ENCODE results near the gene SLC6A2.
"Not testable (repeated sequence)": the region's sequence is repeated elsewhere in the genome, so short reads cannot be mapped to it uniquely, and the experiment has no call there.

SLC6A2 gene

DNA sequence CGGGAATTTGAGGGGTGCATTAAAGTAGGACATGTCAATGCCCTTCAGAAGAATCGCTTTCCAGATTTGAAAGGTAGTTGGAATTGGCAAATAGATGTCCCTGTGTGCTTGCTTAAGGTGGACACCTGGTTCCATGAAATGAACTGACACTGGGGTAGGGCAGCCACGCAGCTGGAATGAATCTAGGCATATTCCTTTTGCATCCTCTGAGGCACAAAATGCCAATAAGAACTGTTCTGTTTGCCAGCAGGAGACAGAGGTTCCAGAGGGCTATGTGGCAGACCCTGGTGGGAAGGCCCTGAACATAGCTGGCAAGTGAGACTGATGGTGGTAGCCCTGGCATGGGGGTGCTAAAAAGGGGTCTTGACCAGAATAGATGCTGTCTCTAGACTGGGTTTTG lies 61.5 kb downstream of the SLC6A2 start:
- no peak for DNase-seq

DNA sequence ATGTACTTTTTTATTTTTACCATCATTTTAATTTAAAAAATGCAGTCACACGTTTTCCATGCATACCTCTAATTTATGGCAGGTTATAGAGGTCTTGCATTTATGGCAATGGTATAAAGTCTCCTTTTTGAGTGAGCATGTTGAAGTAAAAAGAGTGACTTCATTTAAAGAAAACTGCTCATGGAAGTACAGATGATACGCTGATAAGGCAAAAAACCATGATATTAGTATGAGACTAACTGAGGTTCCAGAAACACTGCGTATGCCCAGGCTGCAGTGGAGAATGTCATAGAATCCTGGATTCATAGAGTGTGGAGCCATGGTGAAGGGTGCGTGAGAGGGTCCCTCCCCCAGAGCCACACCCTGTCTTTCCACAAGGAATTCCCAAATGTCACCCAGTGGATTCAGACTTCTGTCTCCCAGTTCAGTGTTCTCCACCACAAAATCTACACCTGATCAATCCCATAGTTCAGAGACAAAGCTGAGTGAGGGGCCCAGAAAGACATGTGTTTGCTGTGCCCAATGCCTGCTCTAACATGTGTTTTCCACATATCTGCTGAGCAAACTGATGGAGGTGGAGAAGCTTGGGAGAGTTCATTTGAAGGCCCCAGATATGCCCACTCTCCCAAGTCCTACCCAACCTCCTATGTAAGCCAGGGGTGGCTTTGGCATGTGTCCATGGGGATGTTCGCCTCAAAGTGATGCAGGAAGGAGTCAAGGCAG lies 69.4 kb downstream of the SLC6A2 start:
- no peak for DNase-seq

DNA sequence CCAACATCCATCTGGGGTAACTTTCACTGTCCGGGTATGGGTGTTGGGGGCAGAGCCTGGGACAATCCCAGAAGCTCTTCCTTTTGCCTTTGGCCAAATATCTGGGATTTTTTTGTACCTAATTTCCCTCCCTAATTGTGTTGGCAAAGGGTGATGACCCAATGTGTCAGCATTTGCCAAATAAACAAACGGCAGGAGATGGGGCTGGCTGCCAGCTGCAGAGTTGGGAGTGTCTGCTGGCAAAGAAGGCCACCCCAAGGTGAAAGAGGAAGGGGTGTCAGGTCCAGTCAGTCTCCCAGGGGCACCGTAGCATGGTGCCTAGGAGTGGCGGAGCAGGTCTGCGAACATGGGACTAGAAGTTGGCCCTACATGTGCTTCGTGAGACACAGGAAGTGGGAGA lies 73.0 kb downstream of the SLC6A2 start:
- DNase-seq, result no peak

DNA sequence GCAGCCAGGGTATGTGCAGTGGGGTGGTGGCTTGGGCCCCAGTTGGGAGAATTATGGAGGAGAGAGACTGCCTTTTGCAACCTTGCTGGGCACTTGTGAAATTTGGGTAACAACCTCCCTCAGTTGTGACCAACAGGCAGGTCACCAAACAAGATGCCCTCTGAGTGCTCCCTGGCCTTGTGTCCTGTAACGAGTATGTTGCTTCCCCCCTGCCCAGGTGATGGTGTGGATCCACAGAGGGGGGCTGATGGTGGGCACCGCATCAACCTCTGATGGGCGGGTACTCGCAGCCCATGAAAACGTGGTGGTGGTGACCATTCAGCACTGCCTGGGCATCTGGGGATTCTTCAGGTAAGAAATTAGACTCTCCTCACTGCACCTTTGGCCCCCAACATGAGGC lies 74.3 kb downstream of the SLC6A2 start:
- DNase-seq, result no peak

DNA sequence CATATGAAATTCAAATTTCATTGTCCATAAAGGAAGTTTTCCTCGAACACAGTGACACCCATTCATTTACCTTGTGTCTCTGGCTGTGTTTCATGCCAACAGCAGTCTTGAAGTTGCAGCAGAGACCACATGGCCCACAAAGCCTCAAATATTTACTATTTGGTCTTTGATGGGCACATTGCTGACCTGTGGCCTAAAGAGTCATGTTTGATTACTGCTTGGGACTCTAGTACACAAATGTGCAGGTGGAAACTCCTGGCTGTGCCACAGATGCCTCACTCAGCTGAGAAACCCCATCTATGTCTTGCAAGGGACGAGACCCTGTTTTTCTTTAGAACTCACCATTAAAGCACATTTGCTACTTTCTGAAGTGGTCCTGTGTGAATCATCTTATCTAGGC lies 76.7 kb downstream of the SLC6A2 start:
- DNase-seq, result no peak

DNA sequence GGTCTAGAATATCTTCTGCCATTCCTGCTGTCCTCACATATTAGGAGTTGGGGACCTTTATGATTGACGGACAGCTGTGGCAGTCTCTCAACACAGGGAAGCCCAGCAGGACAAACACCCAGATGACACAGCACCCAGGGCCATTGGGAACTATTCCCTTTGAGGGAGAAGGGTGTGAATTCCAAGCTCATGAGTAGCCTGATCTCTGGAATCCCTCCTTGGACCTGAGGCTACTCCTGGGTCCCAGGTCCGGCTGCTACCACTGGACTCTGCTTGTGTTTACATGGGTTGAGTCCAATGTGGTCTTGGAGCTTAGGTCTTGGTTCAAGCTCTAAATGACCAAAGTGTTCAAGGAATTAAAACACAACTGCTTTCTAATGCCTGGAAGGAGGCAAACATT lies 78.9 kb downstream of the SLC6A2 start:
- DNase-seq, result no peak

DNA sequence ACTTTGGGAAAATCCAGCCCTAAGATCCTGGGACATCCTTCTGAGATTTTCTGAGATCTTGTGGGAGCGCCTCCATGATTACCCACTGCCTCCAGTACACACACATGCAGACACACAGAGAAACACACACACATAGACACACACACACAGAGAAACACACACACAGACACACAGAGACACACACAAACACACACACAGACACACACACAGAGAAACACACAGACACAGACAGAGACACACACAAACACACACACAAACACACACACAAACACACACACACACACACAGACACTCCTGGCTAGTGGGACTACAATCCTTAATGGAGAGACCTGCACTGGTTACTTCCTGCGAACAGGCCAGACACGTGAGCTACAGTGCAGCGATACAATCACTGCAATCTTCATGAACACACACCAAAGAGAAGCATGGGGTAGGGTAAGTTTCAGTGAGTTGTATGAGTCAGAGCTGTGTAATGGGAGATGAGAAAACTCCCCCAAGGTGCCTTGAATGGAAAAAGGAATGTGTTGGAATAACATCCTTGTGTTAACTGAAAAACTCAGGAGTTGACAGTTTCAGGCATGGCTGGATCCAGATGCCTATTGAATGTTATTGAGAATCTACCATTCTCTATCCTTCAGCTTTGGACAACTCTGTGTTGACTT lies 79.5 kb downstream of the SLC6A2 start:
- DNase-seq, result no peak

DNA sequence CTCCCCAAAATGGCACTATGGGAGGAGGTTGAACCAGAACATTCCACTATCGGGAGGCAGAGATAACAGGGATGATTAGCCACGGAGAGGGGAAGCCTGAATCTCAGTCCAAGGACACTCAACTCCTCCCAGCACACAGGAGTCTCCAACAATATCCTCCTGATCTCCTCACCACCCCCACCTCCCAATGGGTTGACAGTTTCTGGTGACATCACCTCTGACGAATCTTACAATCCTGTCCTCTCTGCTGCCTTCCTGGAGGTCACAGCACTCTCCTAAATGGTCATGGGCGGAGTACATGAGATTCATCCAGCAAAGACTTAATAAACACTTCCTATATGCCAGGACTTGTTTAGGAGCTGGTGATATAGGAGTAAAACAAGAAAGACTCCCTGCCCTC lies 80.9 kb downstream of the SLC6A2 start:
- no peak for DNase-seq

DNA sequence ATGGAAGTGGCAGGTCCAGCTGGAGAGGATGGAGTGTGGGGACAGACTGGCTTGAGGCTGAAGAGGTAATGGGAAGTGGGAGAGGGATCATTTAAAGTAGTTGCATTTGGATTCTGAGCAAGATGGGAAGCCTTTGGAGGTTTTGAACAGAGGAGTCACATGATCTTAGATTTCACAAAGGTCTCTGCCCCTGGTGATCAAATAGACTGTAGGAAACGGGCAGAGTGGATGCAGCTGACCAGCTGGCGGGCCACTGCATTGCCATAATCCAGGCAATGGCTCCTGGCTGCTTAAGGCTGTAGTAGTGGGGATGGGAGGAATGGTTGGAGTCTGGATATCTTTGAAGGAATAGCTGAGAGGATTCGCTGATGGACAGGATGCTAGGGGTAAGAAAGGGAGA lies 81.5 kb downstream of the SLC6A2 start:
- DNase-seq, result no peak

DNA sequence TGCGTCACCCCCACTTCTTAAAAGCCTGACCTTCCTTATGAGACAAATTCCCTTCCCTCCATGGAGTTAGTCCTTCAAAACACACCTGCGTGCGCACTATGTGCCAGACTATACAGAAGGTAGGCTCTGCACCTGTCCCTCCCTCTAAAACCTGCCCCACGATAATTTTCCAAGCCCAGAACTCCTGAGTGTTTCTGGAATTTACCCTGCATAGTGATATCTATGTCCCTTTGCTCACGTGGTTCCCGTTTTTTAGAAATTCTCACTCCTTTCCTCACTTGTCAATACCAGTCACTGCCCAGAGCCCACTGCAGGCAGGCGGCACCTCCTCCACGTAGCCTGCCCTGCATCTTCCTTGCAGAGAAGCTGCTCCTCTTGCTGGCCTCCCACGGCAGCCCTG lies 82.2 kb downstream of the SLC6A2 start:
- DNase-seq, result no peak

DNA sequence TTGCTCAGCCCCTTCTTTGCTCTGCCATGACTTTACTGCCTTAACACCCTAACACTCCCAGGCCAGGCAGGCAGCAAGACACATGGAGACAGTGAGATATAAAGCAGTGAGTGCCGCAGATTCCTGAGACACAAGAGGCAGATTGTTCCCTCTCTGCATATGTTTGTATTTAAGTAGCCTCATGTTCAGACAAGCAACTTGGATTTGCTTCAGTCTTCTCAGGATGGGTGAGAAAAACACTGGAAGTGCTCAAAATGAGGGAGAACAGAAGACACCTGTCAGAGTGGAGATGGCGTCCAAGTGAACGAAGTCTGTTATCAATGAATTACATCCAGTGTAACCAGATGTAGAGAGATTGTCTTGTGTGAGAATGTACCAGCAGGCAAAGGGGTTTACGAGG lies 90.3 kb downstream of the SLC6A2 start:
- no peak for DNase-seq

DNA sequence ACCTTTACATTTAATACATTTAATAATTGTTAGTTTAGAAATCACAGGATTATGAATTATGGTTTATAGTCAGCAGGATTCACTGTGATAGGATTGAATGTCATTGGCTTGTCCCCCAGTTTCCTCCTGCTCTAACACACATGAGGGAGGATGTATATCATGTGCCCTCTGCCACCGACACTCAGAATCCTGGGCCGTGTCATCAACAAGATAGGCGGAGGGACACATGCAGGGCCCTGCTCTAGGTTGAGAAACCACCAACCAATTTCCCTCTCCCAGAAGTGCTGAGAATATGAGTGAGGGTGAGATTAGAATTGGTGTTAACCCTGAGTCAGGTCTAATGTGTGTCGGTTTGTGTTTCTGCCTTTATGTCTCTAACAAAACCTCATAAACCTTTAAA lies 92.0 kb downstream of the SLC6A2 start:
- DNase-seq, result no peak

DNA sequence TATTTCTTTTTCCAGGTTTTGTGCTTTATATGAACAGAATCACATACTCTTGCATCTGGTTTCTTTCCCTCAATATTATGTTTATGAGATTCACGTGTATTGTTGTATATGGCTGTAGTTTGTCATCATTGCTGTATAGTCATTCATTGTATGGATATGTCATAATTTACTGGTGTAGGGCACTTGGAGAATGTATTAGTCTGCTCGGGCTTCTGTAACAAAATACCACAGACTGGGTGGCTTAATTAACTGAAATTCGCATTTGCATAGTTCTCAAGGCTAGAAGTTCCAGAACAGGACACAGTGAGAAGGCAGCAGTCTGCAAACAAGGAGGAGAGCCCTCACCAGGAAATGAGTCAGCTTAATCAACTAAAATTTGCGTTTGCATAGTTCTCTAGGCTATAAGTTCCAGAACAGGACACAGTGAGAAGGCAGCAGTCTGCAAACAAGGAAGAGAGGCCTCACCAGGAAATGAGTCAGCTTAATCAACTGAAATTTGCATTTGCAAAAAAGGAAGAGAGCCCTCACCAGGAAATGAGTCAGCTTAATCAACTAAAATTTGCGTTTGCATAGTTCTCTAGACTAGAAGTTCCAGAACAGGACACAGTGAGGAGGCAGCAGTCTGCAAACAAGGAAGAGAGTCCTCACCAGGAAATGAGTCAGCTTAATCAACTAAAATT lies 96.8 kb downstream of the SLC6A2 start:
- not testable (repeated sequence) for DNase-seq

DNA sequence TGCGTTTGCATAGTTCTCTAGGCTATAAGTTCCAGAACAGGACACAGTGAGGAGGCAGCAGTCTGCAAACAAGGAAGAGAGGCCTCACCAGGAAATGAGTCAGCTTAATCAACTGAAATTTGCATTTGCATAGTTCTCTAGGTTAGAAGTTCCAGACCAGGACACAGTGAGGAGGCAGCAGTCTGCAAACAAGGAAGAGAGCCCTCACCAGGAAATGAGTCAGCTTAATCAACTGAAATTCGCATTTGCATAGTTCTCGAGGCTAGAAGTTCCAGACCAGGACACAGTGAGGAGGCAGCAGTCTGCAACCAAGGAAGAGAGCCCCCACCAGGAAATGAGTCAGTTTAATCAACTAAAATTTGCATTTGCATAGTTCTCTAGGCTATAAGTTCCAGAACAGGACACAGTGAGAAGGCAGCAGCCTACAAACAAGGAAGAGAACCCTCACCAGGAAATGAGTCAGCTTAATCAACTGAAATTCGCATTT lies 97.4 kb downstream of the SLC6A2 start:
- DNase-seq, result not testable (repeated sequence)
